GM12875 (cell line): ENCODE data around the gene TEX261.

Experiments
- H3K4me3 ChIP-seq: one replicate; pipeline ENCODE4 v1.5.1; 2011; ENCODE audit warnings: low read depth, low read length, control low read depth
- CTCF ChIP-seq: IDR thresholded peaks from 2 replicates; pipeline ENCODE4 v1.5.1; 2011; ENCODE audit warnings: low read depth, mild to moderate bottlenecking, control low read depth, inconsistent platforms, low read length, moderate library complexity, borderline replicate concordance; ENCODE audit not compliant: insufficient read depth

TEX261 gene

DNA sequence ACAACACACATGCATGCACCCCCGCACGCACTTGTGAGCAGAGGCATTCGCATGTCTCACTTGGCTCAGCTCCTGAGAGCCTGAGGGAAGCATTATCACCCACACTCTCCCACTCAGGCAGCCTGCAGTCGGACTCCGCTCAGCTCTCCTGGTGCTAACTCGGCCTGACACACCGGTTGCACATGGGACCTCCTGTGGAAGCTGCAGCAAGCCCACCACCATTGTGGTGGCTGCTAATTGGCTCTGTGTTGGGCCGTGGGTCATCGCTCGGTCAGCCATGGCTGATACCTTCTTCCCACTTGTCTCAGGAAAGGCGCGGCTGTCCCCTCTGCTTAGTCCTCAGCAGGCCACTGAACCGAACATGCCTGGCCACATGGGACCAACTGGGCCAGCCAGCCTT lies 13.7 kb upstream of the TEX261 start:
- no peak for TF ChIP-seq CTCF
- H3K4me3 ChIP-seq = no peak overlapping the region

DNA sequence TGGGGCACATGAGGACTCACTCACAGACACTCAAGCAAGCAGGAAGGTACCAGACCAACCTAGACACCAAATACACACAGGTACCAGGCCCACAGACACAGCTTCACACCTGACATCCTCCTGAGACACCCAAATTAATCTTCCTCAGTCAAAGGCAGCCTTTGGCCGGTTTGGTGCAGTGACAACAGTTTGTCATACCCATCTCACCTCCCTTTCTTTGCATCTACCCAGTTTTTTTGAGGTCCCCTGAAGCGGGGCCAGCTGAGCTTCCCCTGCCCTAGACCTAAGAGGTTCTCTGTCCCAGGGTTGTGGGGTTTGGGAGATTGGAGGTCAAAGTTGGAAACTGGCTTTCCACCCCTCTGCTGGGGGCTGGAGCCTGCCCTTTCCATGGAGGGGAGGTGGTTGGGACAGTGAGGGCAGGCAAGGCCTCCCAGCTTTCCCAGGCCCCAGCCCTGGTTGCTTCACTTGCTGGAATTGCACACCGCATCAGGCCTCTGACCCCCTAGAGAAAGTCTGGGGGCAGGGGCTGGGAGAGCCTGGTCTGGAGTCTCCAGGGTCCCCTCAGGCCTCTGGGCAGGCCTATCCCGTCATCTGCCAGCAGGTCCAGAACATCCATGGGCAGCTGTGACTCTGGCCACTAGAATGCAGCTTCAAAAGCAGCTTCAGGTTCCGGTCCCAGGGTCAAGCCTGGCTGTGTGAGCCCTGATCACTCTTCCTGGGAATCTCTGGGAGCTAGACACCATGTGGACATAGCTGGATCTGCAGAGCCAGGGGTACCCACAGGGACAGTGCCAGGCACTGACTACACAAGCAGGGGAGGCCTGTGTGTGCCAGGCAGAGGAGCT lies 12.5 kb upstream of the TEX261 start:
- H3K4me3 ChIP-seq = no peak overlapping the region
- TF ChIP-seq CTCF = no peak

GRCh38 chr2:71006323-71006722 lies 11.7 kb upstream of the TEX261 start:
- no peak for TF ChIP-seq CTCF
- H3K4me3 ChIP-seq = no peak overlapping the region

- no peak for TF ChIP-seq CTCF
- no peak overlapping the region for H3K4me3 ChIP-seq
Measured at GRCh38 chr2:71005271-71006202, 10.9 kb upstream of the TEX261 start.

DNA sequence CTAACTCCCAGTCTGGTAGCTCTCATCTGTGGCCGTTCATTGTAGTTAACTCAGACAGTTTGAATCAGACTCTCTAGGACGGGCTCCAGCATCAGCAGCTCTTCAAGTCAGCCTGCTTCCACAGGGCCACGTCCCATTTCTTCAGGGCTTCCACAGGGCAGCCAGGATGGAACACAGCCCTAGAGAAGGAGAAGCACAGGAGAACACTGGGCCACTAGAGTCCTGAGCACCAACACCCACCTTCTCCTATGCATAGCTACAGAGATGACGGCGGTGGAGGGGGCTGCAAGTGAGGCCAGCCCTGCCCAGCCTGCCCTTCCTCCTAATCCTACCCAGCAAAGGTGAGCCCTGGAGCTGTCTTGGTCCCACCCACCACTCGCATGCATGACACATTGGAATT lies 10.2 kb upstream of the TEX261 start:
- H3K4me3 ChIP-seq = no peak overlapping the region
- no peak for TF ChIP-seq CTCF

DNA sequence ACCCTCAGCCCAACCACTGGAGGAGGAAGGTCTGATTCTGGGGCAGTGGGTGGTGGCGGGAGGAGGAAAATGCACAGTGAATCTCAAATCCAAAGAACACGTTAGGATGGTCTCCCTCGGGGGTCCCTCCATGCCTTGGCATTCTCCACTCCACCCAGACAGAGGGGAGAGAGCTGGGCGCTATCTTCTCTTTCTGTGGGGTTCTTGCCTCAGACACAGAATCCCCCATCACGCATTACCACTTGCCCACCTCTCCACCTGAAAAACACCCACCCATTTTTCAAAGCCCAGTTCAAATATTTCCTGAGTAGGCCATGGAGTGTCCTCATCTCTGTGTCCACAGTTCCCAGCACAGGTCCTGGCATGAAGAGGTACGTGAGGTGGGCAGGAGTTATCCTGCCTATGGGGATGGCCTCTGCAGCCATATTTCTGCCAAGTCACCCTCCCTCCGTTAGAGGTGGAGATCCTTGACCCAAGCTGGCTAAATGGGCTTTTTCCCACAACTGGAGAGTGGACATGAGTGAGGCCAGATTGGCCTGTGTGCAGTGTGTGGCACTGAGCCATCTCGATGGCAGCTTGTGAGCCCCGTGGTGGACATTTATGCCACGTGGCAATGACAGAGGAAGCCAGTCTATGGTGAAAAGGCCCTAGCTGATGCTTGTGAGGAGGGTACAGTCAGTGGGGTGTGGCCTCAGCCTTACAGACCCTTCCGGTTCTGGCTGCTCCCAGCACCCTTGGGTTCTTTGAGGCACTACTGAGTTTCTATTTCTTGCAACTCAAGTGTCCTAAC lies 9.5 kb upstream of the TEX261 start:
- no peak for TF ChIP-seq CTCF

More for the DNA sequence above, 9.5 kb upstream of the TEX261 start:
- H3K4me3 ChIP-seq = no peak overlapping the region
